GM12878 (cell line): Measurements from ENCODE around the gene GPR31. TPM values are rescaled to one million over a fixed set of nuclear protein-coding genes. Genes with fewer than 3 reads are reported as not detected.

ENCODE experiments used
- BCL11A ChIP-seq: IDR thresholded peaks from 2 replicates; pipeline ENCODE4 v1.6.1; 2011; ENCODE audit warnings: low read depth, low read length
- BMI1 ChIP-seq: fragments of 450-650 bp; IDR thresholded peaks from 2 replicates; pipeline ENCODE4 v1.6.1; 2016; ENCODE audit warnings: mild to moderate bottlenecking, moderate library complexity, borderline replicate concordance
- CHD1 ChIP-seq: IDR thresholded peaks from 2 replicates; pipeline ENCODE4 v1.6.1; 2012; ENCODE audit warnings: low read depth, low read length, improper control_type of control experiment
- CUX1 ChIP-seq: IDR thresholded peaks from 2 replicates; pipeline ENCODE4 v1.6.1; 2012; ENCODE audit warnings: improper control_type of control experiment, low read depth, low read length; ENCODE audit not compliant: insufficient replicate concordance
- HCFC1 ChIP-seq: fragments of 150-350 bp; IDR thresholded peaks from 2 replicates; pipeline ENCODE4 v1.6.1; 2014; ENCODE audit warnings: low read length
- MAX ChIP-seq: IDR thresholded peaks from 2 replicates; pipeline ENCODE4 v1.6.1; 2012; ENCODE audit warnings: low read depth, low read length, improper control_type of control experiment
- MEF2A ChIP-seq: IDR thresholded peaks from 2 replicates; pipeline ENCODE4 v1.6.1; 2011; ENCODE audit warnings: low read depth, mild to moderate bottlenecking, low read length, moderate library complexity; ENCODE audit not compliant: insufficient read depth
- MYB ChIP-seq: fragments of 150-350 bp; IDR thresholded peaks from 2 replicates; pipeline ENCODE4 v1.6.1; 2014; ENCODE audit warnings: mild to moderate bottlenecking, low read depth, low read length, borderline replicate concordance
- NBN ChIP-seq: fragments of 450-650 bp; IDR thresholded peaks from 2 replicates; pipeline ENCODE4 v1.6.1; 2016
- NFIC ChIP-seq: IDR thresholded peaks from 2 replicates; pipeline ENCODE4 v1.6.1; 2012; ENCODE audit warnings: low read depth, mild to moderate bottlenecking, inconsistent platforms, low read length, moderate library complexity
- NRF1 ChIP-seq: conservative IDR thresholded peaks from 2 replicates; pipeline ENCODE4 v1.6.1; 2011; ENCODE audit warnings: mild to moderate bottlenecking, low read depth, low read length, improper control_type of control experiment
- POU2F2 ChIP-seq: IDR thresholded peaks from 3 replicates; pipeline ENCODE4 v1.6.1; 2011; ENCODE audit warnings: low read depth, mild to moderate bottlenecking, low read length, borderline replicate concordance
- RELA ChIP-seq: fragments of 450-650 bp; IDR thresholded peaks from 2 replicates; pipeline ENCODE4 v1.8.0; 2014; ENCODE audit warnings: borderline replicate concordance; ENCODE audit not compliant: partially characterized antibody
- STAT3 ChIP-seq: IDR thresholded peaks from 2 replicates; pipeline ENCODE4 v1.6.1; 2011; ENCODE audit warnings: low read depth, low read length, improper control_type of control experiment
- WRNIP1 ChIP-seq: IDR thresholded peaks from 2 replicates; pipeline ENCODE4 v1.6.1; 2011; ENCODE audit warnings: low read depth, low read length, improper control_type of control experiment, borderline replicate concordance
- ZNF207 ChIP-seq: fragments of 450-650 bp; IDR thresholded peaks from 2 replicates; pipeline ENCODE4 v1.6.1; 2014; ENCODE audit warnings: antibody characterized with exemption, mild to moderate bottlenecking, borderline replicate concordance
- ZNF687 ChIP-seq: fragments of 450-650 bp; IDR thresholded peaks from 2 replicates; pipeline ENCODE4 v1.6.1; 2017; ENCODE audit warnings: mild to moderate bottlenecking, moderate library complexity
- ZSCAN29 ChIP-seq: fragments of 450-650 bp; IDR thresholded peaks from 2 replicates; pipeline ENCODE4 v1.6.1; 2017; ENCODE audit warnings: mild to moderate bottlenecking, moderate library complexity
- polyA plus RNA-seq, 11 experiments: library from polyadenylated mRNA; depleted of rRNA in 4 of 11; unstranded in 6 of 11; stranded (reverse) in 5 of 11; fragments of >200 nt; fragmentation: Nextera tagmentation in 4 of 11; fragmentation: Illumina TruSeq in 1 of 11; extraction: Ambion mirVana in 4 of 11; extraction: Trizol in 1 of 11; gene quantifications; 1 replicate in 1 of 11; 2 replicates in 10 of 11; pipeline versions ENCODE4 v1.2.1 to v1.2.3, GENCODE V29; 2011 to 2016; ENCODE audit warnings: inconsistent platforms in 2 of 11, missing spikeins in 2 of 11, low read depth in 1 of 11
- total RNA-seq, 4 experiments: library from RNA; depleted of rRNA in 3 of 4; stranded (reverse); fragments of >200 nt in 3 of 4; fragmentation: Illumina TruSeq in 1 of 4; extraction: Trizol in 1 of 4; gene quantifications; 2 replicates each; pipeline versions ENCODE4 v1.2.1 to v1.2.3, GENCODE V29; 2013 to 2021

GPR31 gene
- total and polyA plus RNA-seq, 10 of the 15 experiments (the other 5 are each of a cell fraction or from before 2014, with no cell fraction given) = not detected

GRCh38 chr6:167113935-167114910 lies 43.6 kb downstream of the GPR31 start (continued):
- TF ChIP-seq ZNF687 = peak; percentile 89
- peak; percentile 21 for TF ChIP-seq RELA
- TF ChIP-seq MEF2A = no peak
- TF ChIP-seq ZNF207 = no peak
- no peak; the same call in 1 of the 2 replicates for TF ChIP-seq MYB
- 0 out of 2 replicates have a peak, but pooled peaks have one; percentile 16 for TF ChIP-seq WRNIP1
- no peak for TF ChIP-seq ZSCAN29
- no peak for TF ChIP-seq STAT3
- TF ChIP-seq MAX = peak; percentile 63; the same call in 1 of the 2 replicates
- peak; percentile 39 for TF ChIP-seq NRF1
- TF ChIP-seq NFIC = peak; percentile 38; the same call in 1 of the 2 replicates
- peak; percentile 98 for TF ChIP-seq POU2F2
- TF ChIP-seq NBN = peak; percentile 92
- no peak for TF ChIP-seq HCFC1
- no peak for TF ChIP-seq BMI1
- TF ChIP-seq CHD1 = 0 out of 2 replicates have a peak, but pooled peaks have one; percentile 73
- peak; percentile 32 for TF ChIP-seq CUX1
- peak; percentile 46; the same call in 1 of the 2 replicates for TF ChIP-seq BCL11A
